Raji (cell line): ENCODE data around the gene TRABD2B.

Experiments
- POLR2A ChIP-seq: IDR thresholded peaks from 2 replicates; pipeline ENCODE4 v1.6.1; 2011; ENCODE audit warnings: low read depth, low read length, control low read depth; ENCODE audit not compliant: insufficient read depth

Gene TRABD2B

DNA sequence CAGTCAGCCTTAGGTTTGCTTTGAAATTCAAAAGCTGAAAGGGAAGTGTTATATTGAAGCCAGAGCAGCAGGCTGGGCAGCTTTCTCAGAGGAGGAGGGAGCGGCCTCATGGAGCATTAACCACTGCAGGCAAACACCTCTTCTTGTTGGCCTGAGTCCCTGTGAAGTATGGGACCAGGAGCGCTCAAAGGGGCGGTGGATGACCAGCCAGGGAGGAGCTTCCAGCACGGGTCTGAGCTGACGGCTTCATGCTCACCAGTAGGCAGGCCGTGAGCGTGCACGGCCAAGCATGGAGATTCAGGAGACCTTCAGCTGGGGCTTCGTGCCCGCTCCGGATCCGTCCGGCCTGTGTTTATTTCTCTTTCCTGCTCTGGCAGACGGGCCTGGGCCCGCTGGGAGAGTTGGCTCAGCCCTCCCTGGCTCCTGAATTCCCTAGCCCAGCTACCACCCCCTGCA, 245.2 kb downstream of the TRABD2B start:
- no peak for TF ChIP-seq POLR2A

DNA sequence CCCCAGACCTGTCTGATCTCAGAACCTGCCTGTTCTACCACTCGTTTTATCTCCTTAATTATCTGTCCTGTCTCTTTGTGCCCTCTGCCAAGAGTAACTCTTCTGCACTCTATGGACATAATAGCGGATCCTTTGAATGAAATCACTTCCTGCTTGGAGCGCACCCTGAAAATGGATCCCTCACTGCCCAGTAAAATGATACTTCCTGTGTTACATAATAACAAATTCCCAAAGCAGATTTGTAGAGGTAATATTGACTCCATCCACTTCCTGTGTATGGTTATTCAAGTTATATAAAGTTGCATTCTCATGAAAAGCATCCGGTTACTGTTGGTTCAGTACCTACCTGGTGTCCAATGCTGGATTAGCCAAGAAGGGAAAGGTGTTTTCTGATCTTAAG, 246.0 kb downstream of the TRABD2B start:
- TF ChIP-seq POLR2A, result no peak

DNA sequence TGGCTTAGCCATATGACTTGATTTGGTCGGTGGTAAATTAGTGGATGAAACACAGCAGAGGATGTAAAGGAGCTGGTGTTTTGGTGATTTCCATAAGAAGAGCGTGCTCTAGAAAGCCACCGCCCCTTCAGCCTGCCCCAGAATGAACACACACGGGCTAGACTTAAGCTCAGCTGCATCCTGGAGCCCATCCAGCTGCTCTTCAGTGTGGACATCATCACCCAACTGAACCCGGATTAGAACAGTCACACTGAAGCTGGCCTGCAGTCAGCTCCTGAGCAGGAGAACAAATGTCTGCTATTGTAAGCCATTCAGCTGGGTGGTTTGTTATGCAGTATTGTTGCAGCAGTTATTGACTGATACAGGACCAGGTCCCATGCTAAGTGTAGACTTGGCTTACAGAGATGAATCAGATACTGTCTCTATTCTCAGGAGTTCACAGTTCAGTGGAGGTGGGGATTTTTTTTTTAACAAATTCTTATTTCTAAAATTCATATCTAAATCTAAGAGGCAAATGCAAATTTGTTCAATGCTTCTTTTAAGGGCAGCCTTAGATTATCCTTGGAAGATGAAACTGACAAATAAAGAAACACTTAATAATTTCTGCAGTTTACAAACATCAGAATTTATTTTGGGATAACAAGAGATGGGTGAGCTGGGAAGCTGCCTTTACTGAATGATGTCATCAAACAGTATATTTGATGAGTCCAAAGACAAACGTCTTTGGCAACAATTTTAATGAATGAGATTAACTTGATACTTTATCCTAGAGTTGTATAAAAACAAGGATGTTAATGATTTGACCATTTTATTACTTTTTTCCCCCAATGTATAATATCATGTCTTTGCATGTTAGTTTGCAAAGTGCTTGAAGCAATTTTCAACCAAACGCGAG, 251.2 kb downstream of the TRABD2B start:
- TF ChIP-seq POLR2A, result no peak

DNA sequence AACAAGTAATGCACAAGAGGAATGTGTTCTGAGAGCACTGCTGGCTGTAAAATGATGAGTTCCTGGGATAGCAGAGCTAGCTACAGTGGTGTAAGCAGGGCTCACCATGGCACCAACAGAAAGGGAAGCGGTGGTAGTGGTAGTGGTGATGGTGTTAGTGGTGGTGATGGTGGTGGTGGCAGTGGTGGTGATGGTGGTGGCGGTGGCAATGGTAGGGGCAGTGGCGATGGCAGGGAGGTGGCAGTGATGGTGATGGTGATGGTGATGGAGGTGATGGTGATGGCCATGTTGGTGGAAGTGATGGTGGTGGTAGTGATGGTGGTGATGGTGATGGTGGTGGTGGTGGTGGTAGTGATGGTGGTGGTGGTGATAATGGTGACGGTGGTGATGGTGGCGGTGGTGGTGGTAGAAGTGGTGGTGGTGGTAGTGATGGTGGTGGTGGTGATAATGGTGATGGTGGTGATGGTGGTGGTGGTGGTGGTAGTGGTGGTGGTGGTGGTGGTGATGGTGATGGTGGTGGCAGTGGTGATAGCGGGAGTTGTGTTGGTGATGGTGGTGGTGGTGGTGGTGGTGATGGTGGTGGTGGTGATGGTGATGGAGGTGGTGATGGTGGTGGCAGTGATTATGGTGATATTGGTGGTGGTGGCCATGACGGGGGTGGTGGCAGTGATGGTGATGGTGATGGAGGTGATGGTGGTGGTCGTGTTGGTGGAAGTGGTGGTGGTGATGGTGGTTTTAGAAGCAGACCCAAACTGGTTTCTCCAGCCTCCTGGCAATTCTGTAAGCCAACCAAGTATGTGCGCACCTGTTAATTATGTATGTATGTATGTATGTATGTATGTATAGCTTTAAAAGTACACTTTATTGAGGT, 254.1 kb downstream of the TRABD2B start:
- TF ChIP-seq POLR2A, result no peak

DNA sequence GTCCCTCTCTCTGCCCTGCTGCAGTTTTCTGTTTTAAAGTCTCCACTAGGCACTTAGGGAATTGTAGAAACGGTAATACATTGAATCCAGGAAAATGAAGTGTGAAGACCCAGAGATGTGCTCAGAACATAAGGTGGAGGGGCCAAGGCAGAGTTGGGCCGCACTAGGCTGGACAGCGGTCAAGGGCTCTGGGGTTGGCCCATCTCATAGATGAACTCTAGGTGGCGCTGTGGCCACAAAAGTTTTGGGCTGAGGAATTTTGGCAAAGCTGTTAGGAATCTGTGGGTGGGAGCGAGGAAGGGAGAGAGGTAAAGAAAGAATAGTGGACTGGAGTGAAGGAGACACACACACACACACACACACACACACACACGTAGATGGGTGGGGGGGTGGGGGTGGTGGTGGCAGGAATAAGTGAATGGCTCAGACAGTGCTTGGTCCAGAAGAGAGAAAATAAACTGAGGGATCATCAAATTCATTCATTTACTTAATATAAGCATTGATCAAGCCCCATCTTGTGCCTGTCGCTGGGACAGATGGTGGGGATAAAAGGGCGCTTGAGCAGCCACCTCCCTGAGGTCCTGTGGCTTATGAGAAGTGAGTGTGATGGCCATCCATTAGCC, 258.5 kb downstream of the TRABD2B start:
- no peak for TF ChIP-seq POLR2A

DNA sequence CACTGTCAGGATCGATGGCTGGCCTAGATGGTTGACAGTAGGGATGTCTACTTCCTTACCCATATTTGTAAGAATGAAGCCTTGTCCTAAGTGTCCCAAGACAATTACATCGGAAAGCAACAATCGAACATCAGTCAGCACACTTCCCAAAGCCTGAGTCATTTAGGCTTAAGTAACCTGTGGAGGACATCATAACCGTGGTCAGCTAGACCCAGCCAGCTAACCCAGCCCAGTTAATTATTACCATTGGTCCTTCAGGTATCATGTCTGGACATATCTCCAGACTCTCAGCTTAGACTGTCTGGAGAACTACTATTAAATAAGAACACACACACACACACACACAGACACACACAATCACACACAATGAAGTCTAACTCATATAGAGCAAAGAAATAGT, 264.7 kb downstream of the TRABD2B start:
- no peak for TF ChIP-seq POLR2A

DNA sequence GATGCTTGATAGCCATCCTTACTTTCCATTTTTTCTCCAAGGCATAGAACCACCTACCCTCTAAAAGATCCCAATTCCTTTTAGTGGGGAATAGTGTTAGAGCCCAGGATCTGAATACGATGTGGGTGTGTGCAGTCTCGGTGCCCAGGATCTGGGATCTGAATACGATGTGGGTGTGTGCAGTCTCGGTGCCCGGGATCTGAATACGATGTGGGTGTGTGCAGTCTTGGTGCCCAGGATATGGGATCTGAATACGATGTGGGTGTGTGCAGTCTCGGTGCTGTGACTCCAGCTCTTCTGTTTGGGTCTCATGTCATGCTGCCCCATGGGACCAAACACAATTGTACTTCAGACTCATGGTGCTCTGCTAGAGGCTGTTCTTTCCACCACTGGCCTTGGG, 265.5 kb downstream of the TRABD2B start:
- no peak for TF ChIP-seq POLR2A

DNA sequence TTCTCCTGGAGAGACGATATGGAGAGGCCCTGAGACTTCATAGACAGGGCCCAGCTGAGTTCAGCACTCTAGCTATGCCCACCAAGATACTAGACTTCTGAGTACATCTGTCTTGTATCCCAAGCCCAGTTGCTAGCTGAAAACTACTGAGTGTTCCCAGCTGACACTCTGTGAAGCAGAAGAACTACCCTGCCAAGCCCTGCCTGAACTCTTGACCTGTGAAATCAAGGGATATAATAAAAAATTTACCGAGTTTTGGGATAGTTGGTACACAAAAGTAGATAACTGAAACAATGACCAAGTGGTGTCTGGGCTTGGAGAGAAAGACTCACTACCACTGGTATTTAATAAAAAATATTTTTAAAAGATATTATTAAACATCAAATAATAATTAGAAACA, 267.5 kb downstream of the TRABD2B start:
- TF ChIP-seq POLR2A, result no peak

DNA sequence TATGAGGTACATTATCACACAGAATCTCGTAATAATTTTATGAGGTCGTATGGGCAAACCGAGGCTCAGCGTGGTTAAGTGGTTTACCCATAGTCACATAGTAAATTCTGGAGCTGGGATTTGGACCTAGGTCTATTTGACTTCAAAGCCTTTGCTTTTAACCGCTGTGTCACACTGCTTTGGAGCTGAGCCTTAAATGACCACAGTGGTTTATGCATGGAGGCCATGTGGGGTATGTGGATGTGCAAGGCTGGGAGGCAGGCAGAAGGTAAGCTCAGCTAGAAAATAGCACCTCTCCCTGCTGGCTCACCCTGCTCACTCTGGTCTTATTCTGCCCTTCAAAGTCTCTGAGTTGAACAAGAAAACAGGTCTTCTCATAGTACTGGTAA, 269.5 kb downstream of the TRABD2B start:
- no peak for TF ChIP-seq POLR2A

DNA sequence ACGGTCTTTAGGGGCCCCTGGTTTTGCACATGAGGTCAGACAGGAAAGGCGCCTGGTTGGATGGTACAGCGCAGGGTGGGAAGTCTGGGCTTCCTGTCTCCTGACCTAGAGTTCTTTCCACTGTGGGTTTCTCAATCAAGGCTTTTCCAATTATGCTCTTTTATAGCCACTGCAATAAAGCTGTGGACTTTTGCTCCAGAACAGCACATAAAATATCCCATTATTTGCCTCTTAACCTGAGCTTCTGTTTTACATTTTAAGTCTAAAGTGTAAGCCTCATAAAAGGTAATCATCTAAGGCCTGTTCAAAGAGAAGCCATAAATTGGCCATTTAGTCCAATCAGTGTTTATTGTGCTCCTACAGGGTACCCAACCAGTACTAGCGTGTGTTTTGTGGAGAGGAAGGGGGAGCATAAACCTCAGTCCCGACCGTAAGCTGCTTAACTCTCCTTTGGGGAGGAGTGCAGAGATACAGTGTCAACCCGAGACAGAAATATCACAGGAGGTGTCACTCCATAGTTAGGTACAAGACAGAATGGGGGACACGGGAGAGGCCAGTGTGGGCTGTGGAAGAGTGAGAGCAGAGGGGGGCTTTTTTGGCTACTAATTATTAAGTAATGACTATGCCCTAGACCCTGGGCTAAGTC, 270.0 kb downstream of the TRABD2B start:
- TF ChIP-seq POLR2A, result no peak

DNA sequence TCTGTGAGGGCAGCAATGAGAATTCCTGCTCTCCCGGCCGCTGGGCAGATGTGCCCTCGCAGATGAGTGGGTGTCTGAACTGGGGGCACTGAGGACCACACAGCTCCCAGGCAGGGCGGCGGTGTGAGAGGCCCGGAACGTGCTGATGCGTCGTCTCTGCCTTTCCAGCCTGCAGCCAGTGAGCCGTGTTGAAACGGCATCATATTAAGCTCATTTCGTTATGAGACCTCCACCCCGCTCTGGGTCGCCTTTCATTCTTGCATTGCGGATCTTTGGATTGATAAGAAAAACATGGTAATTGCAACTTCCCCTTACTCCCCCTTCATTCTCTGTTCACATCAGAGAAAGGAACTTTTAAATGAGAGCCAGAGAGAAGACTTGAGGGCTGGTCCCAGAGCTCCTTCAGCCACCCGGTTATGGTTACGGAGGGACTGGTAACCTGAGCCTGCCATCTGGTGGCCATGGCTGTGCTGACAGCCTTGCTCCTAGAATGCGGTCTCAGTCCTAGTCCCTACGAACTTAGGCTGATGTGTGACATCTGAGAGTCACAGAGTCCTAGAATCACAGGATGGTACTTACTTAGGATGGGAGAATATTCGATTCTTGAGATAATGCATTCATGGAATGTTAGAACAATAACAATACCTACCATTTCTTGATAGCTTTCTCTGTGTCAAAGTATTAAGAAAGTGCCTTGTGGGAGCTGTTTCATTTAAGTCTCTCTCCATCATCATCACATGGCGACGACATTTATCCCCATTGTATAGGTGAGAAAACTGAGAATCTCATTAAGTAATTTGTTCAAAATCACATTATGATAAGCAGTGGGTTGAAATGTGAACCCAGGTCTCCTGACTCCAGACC, 271.0 kb downstream of the TRABD2B start:
- TF ChIP-seq POLR2A, result no peak

DNA sequence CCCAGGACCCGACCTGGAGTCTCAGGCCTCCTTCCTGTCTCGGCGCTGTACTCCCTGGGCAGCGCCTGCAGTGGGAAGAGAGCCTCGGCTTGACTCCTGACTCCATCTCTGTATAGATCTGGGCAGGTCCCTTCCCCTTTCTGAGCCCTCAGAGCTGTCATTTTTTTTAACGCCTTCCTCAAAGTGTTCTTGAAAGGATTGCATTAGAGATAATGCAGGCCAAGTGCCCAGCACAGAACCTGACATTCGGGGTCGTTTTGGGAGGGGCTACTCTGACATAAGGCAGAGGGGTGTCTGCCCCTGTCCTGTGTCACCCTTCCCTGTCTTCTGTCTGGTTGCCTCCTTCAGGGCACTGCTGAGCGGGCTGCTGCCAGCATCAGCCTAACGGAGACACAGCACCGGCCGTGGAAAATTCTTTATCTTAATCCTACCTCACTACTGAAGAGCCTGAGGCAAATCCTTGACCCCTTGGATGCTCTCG, 271.6 kb downstream of the TRABD2B start:
- no peak for TF ChIP-seq POLR2A

DNA sequence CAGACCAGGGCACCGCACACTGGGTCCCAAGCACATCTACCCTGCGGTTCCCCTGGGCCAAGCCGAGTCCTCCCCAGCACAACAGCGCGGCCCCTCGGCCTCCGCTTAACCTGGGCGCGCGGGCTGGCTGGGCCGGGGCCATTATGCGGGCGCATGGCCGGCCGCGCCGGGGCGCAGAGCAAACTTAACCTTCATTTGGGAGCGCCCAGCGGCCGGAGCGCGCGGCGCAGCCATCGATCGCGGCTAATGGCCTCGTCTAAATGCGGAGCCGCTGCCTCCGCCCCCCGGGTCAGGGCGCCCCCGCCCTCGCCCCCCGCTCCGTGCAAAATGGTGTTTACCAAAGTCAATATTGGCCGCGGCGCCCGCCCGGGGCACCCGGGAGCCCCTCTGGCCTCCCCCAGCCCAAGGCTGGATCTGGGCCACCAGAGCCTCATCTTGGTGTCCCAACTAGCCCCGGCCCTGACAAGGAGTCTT, 272.1 kb downstream of the TRABD2B start:
- no peak for TF ChIP-seq POLR2A
